KMS-11 (cell line): ENCODE results near the gene KLF8.
"Not testable (repeated sequence)": the region's sequence is repeated elsewhere in the genome, so short reads cannot be mapped to it uniquely, and the experiment has no call there.

Source experiments
- H2AFZ ChIP-seq: fragments of 200-600 bp; sonication (generic); 2 replicates; pipeline ENCODE4 v1.6.1; 2016; ENCODE audit warnings: antibody characterized with exemption, mixed run types, low read depth
- H3K27ac ChIP-seq: fragments of 200-600 bp; sonication (generic); 2 replicates; pipeline ENCODE4 v1.6.1; 2016; ENCODE audit warnings: mild to moderate bottlenecking, mixed run types
- H3K27me3 ChIP-seq: fragments of 200-600 bp; sonication (generic); 2 replicates; pipeline ENCODE4 v1.6.1; 2017; ENCODE audit warnings: mild to moderate bottlenecking, low read depth, mixed run types, moderate library complexity; ENCODE audit not compliant: insufficient read depth
- H3K36me3 ChIP-seq: fragments of 200-600 bp; sonication (generic); 2 replicates; pipeline ENCODE4 v1.6.1; 2017; ENCODE audit warnings: mild to moderate bottlenecking, mixed run types; ENCODE audit not compliant: insufficient read depth
- H3K4me1 ChIP-seq: fragments of 200-600 bp; sonication (generic); 2 replicates; pipeline ENCODE4 v1.6.1; 2016; ENCODE audit warnings: mild to moderate bottlenecking, low read depth, mixed run types; ENCODE audit not compliant: poor library complexity, severe bottlenecking
- H3K4me2 ChIP-seq: fragments of 200-600 bp; sonication (generic); 2 replicates; pipeline ENCODE4 v1.7.0; 2016; ENCODE audit warnings: mild to moderate bottlenecking, mixed run types
- H3K4me3 ChIP-seq: fragments of 200-600 bp; sonication (generic); IDR thresholded peaks from 2 replicates; pipeline ENCODE4 v1.6.1; 2017; ENCODE audit warnings: low read depth, low read length, mixed read lengths; ENCODE audit not compliant: insufficient read depth
- H3K79me2 ChIP-seq: fragments of 200-600 bp; sonication (generic); 2 replicates; pipeline ENCODE4 v1.6.1; 2016; ENCODE audit warnings: low read depth, mixed run types; ENCODE audit not compliant: insufficient read depth
- H3K9ac ChIP-seq: fragments of 200-600 bp; sonication (generic); 2 replicates; pipeline ENCODE4 v1.6.1; 2016; ENCODE audit warnings: mild to moderate bottlenecking, mixed run types
- H4K20me1 ChIP-seq: fragments of 200-600 bp; sonication (generic); 2 replicates; pipeline ENCODE4 v1.6.1; 2016; ENCODE audit warnings: mild to moderate bottlenecking, mixed run types; ENCODE audit not compliant: insufficient read depth
- CTCF ChIP-seq: fragments of 200-600 bp; sonication (generic); conservative IDR thresholded peaks from 2 replicates; pipeline ENCODE4 v1.6.1; 2017; ENCODE audit warnings: low read depth, mild to moderate bottlenecking, antibody characterized with exemption, low read length, moderate library complexity, mixed read lengths

KLF8 gene

GRCh38 chrX:56232221-56233082 is at the start of gene KLF8:
KLF8 (plus strand) TSS chrX:56232356; CDS start chrX:56233335, 979 bp downstream.
- H3K27ac ChIP-seq, result no peak within 1 kb of the TSS
- no peak within 1 kb of the TSS for H3K9ac ChIP-seq
- no peak within 1 kb of the TSS for H3K4me3 ChIP-seq

GRCh38 chrX:56206945-56207344 is 25.2 kb upstream of the KLF8 start:
- not testable (repeated sequence) for H3K4me2 ChIP-seq, H3K27me3 ChIP-seq, H3K4me1 ChIP-seq, H3K27ac ChIP-seq, H2AFZ ChIP-seq, H3K36me3 ChIP-seq, H3K9ac ChIP-seq, H4K20me1 ChIP-seq, H3K4me3 ChIP-seq, H3K79me2 ChIP-seq

More at GRCh38 chrX:56232221-56233082, at the start of gene KLF8:
- Histone ChIP-seq H3K27me3 (no peaks in the 10 kb centered on the region), H2AFZ (no peak within 1 kb of the TSS), H4K20me1 (no peaks in the 10 kb centered on the region), H3K4me2 (no peak within 1 kb of the TSS), H3K79me2 (no peaks in the 10 kb centered on the region), H3K4me1 (no peaks in the 10 kb centered on the region), H3K36me3 (no peaks in the 10 kb centered on the region)
- no peak for TF ChIP-seq CTCF

- H3K4me3 ChIP-seq, result no peak overlapping the region
- no peak for TF ChIP-seq CTCF
- H3K4me1 ChIP-seq, result no peaks in the 10 kb centered on the region
- H3K27me3 ChIP-seq, result no peaks in the 10 kb centered on the region
- no peak overlapping the region for H3K9ac ChIP-seq
- no peaks in the 10 kb centered on the region for H3K79me2 ChIP-seq
- no peaks in the 10 kb centered on the region for H4K20me1 ChIP-seq
- no peaks in the 10 kb centered on the region for H3K36me3 ChIP-seq
- H3K27ac ChIP-seq, result no peak overlapping the region
- no peak overlapping the region for H2AFZ ChIP-seq
- no peak overlapping the region for H3K4me2 ChIP-seq
Measured at GRCh38 chrX:56211701-56212100, 20.5 kb upstream of the KLF8 start.

GRCh38 chrX:56216332-56216731 is 15.8 kb upstream of the KLF8 start:
- Histone ChIP-seq H2AFZ (no peak overlapping the region), H3K27me3 (no peaks in the 10 kb centered on the region), H3K36me3 (no peaks in the 10 kb centered on the region), H3K27ac (no peak overlapping the region), H4K20me1 (no peaks in the 10 kb centered on the region), H3K4me2 (no peak overlapping the region), H3K4me1 (no peaks in the 10 kb centered on the region), H3K9ac (no peak overlapping the region), H3K4me3 (no peak overlapping the region), H3K79me2 (no peaks in the 10 kb centered on the region)
- TF ChIP-seq CTCF, result no peak

GRCh38 chrX:56219700-56220099 is 12.5 kb upstream of the KLF8 start:
- H3K9ac ChIP-seq, result no peak overlapping the region
- no peak; the same call in 1 of the 2 replicates for TF ChIP-seq CTCF

More at GRCh38 chrX:56219700-56220099, 12.5 kb upstream of the KLF8 start:
- no peaks in the 10 kb centered on the region for H3K27me3 ChIP-seq
- H3K27ac ChIP-seq, result no peak overlapping the region
- H3K36me3 ChIP-seq, result no peaks in the 10 kb centered on the region
- no peaks in the 10 kb centered on the region for H3K79me2 ChIP-seq
- H2AFZ ChIP-seq, result no peak overlapping the region
- no peaks in the 10 kb centered on the region for H3K4me1 ChIP-seq
- H3K4me2 ChIP-seq, result no peak overlapping the region
- H3K4me3 ChIP-seq, result no peak overlapping the region
- no peaks in the 10 kb centered on the region for H4K20me1 ChIP-seq
